GM10248 (cell line): ENCODE results near the gene LCN2.

Experiments
- CTCF ChIA-PET: fragments of 300-600 bp; sonication (Branson Sonifier 250); formaldehyde crosslinking; extraction: SDS; loops from one replicate; lab custom pipeline; 2021; ENCODE audit warnings: antibody characterized with exemption; lab: Yijun Ruan, JAX
- POLR2A ChIA-PET: fragments of 350-650 bp; sonication (Branson Sonifier 250); formaldehyde crosslinking; extraction: SDS; loops from one replicate; lab custom pipeline; 2020; ENCODE audit warnings: antibody characterized with exemption; lab: Yijun Ruan, JAX
- DNase-seq: peaks from one replicate; pipeline ENCODE4 v3.0.0; 2012; ENCODE audit errors: extremely low spot score
- TF ChIP-seq, protein P1 (sequence below): IDR thresholded peaks from 2 replicates; pipeline ENCODE4 v1.5.1; 2012; ENCODE audit warnings: mild to moderate bottlenecking, low read depth; ENCODE audit errors: extremely low read depth, missing control alignments, control extremely low read depth

LCN2 gene

GRCh38 chr9:128136816-128137793 is 12.1 kb upstream of the LCN2 start:
- ChIA-PET CTCF (interaction anchor here (1.0 to 1.8 kb wide), 5 partner anchors 9 to 195 kb away, joined by 3 to 10 read pairs (median 4); partner anchors contain the start of gene CIZ1), POLR2A (no interaction called here)
- DNase-seq = no peak
- TF ChIP-seq, protein P1, sequence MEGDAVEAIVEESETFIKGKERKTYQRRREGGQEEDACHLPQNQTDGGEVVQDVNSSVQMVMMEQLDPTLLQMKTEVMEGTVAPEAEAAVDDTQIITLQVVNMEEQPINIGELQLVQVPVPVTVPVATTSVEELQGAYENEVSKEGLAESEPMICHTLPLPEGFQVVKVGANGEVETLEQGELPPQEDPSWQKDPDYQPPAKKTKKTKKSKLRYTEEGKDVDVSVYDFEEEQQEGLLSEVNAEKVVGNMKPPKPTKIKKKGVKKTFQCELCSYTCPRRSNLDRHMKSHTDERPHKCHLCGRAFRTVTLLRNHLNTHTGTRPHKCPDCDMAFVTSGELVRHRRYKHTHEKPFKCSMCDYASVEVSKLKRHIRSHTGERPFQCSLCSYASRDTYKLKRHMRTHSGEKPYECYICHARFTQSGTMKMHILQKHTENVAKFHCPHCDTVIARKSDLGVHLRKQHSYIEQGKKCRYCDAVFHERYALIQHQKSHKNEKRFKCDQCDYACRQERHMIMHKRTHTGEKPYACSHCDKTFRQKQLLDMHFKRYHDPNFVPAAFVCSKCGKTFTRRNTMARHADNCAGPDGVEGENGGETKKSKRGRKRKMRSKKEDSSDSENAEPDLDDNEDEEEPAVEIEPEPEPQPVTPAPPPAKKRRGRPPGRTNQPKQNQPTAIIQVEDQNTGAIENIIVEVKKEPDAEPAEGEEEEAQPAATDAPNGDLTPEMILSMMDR = no peak

DNA sequence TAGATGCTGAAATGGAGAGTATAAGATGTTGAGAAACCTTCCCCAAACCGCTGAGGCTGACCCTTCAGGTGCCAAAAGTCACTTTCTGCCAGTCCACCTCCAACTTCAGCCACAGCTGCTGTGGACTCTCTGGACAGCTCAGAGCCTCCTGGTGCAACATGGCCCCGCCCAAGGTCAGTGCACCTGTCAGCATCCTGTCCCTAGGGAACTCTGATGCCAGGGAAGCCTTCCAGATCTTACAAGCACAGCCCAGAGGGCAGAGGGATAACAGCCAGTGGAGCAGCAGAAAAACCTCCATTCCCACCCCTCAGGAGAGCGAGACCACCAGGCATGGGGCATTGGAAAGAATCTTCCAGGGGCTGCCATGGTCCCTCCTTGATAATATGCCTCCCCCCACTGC is 11.3 kb upstream of the LCN2 start:
- TF ChIP-seq, protein P1 = no peak
- CTCF ChIA-PET = interaction anchor here (1.3 kb wide), 1 partner anchor 10 kb away, joined by 3 read pairs; no protein-coding TSS in a partner anchor
- POLR2A ChIA-PET = no interaction called here
- no peak for DNase-seq

- ChIA-PET CTCF (no interaction called here), POLR2A (no interaction called here)
- DNase-seq = no peak
- TF ChIP-seq, protein P1 = no peak
Observed at GRCh38 chr9:128139621-128140020, 9.6 kb upstream of the LCN2 start.

GRCh38 chr9:128141604-128142003 is 7.6 kb upstream of the LCN2 start:
- TF ChIP-seq, protein P1 = no peak
- POLR2A ChIA-PET = no interaction called here
- DNase-seq = no peak
- CTCF ChIA-PET = interaction anchor here (0.6 to 3.5 kb wide), 3 partner anchors 10 to 199 kb away, joined by 3 to 10 read pairs (median 3); partner anchors contain the start of gene PTGES2

DNA sequence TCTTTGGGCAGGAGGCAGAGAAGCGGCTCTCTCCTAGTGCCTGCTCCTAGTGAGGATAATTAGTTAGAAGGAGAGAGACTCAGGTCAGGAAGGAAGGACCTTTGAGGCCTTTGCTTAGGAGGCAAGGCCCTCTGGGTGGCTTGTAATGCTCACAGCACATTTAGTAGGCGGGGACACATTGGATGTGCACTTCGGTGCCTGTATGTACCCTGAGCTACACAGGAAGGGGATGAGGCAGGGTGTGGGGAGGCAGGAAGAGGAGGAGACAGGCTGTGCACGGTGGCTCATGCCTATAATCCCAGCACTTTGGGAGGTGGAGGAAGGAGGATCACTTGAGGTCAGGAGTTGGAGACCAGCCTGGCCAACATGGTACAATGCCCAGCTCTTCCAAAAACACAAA is 7.2 kb upstream of the LCN2 start:
- TF ChIP-seq, protein P1 = no peak
- POLR2A ChIA-PET = no interaction called here
- no peak for DNase-seq
- CTCF ChIA-PET = interaction anchor here (0.6 to 3.5 kb wide), 3 partner anchors 9 to 199 kb away, joined by 3 to 10 read pairs (median 3); partner anchors contain the start of gene PTGES2

DNA sequence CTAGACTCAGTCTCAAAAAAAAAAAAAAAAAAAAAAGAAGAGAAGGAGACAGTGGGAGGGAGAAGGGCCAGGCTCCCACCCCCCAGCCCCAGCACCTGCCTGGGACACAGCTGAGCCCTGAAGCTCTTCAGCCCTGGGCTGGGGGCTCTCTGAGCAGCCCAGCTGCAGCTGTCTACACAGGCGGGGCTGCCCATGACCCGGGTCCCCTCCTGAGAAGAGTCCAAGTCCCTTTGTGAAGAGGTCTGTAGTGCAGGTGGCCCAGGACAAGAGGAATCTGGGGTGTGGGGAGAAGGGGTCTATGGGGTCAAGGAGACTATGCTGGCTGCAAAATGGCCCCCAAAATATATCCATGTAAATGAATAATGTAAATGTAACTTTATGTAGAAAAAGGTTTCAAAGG is 6.7 kb upstream of the LCN2 start:
- CTCF ChIA-PET = interaction anchor here (1.2 to 3.5 kb wide), 3 partner anchors 14 to 25 kb away, joined by 3 to 10 read pairs (median 4); partner anchors contain the start of gene PTGES2
- no peak for DNase-seq
- POLR2A ChIA-PET = no interaction called here
- TF ChIP-seq, protein P1 = no peak
